ENCODE data around the gene IL18R1. TPM values are rescaled to one million over a fixed set of nuclear protein-coding genes. Genes with fewer than 3 reads are reported as not detected.

Gene IL18R1
- total RNA-seq, 2 experiments from 2014 or later: 19.2 to 22.1 TPM

GRCh38 chr2:102385522-102385921 is 29.9 kb downstream of the IL18R1 start:
- CTCF ChIA-PET: interaction anchor here (0.9 kb wide), 2 partner anchors 22 to 27 kb away, joined by 3 to 4 read pairs; no protein-coding TSS in a partner anchor
- no peak for DNase-seq
- Mint-ChIP-seq H3K4me3 (no peak overlapping the region), H3K36me3 (ENCODE audit: low read depth) (peaks cover 84% of the 10 kb centered on the region), H3K9me3 (peaks cover 23% of the 10 kb centered on the region), H3K4me1 (peaks cover 1% of the 10 kb centered on the region), H3K27me3 (no peaks in the 10 kb centered on the region), H3K27ac (no peak overlapping the region)
- POLR2A ChIA-PET: no interaction called here

GRCh38 chr2:102386004-102386403 is 30.4 kb downstream of the IL18R1 start:
- POLR2A ChIA-PET: no interaction called here
- H3K36me3 Mint-ChIP-seq (ENCODE audit: low read depth): peaks cover 82% of the 10 kb centered on the region
- H3K4me3 Mint-ChIP-seq: no peak overlapping the region
- H3K4me1 Mint-ChIP-seq: peaks cover 2% of the 10 kb centered on the region
- DNase-seq: no peak
- peaks cover 21% of the 10 kb centered on the region for H3K9me3 Mint-ChIP-seq
- no peak overlapping the region for H3K27ac Mint-ChIP-seq
- CTCF ChIA-PET: interaction anchor here (0.9 kb wide), 1 partner anchor 27 kb away, joined by 3 read pairs; no protein-coding TSS in a partner anchor
- no peaks in the 10 kb centered on the region for H3K27me3 Mint-ChIP-seq

- Mint-ChIP-seq H3K4me3 (no peak overlapping the region), H3K4me1 (peaks cover 11% of the 10 kb centered on the region), H3K36me3 (ENCODE audit: low read depth) (peaks cover 81% of the 10 kb centered on the region), H3K27ac (no peak overlapping the region), H3K9me3 (peaks cover 19% of the 10 kb centered on the region), H3K27me3 (no peaks in the 10 kb centered on the region)
- ChIA-PET CTCF (interaction anchor here (2.5 kb wide), 1 partner anchor 10 kb away, joined by 6 read pairs; no protein-coding TSS in a partner anchor), POLR2A (no interaction called here)
- DNase-seq: no peak
These were observed 31.4 kb downstream of the IL18R1 start for GRCh38 chr2:102386867-102387541.

GRCh38 chr2:102387763-102388546 is 32.4 kb downstream of the IL18R1 start:
- no peaks in the 10 kb centered on the region for H3K27me3 Mint-ChIP-seq
- H3K4me3 Mint-ChIP-seq: no peak overlapping the region
- H3K4me1 Mint-ChIP-seq: peaks cover 11% of the 10 kb centered on the region
- peaks cover 78% of the 10 kb centered on the region for H3K36me3 Mint-ChIP-seq (ENCODE audit: low read depth)
- POLR2A ChIA-PET: no interaction called here
- no peak for DNase-seq
- H3K27ac Mint-ChIP-seq: no peak overlapping the region
- peaks cover 16% of the 10 kb centered on the region for H3K9me3 Mint-ChIP-seq
- CTCF ChIA-PET: interaction anchor here (2.5 kb wide), 1 partner anchor 9 kb away, joined by 6 read pairs; no protein-coding TSS in a partner anchor

GRCh38 chr2:102391565-102391964 is 36.0 kb downstream of the IL18R1 start:
- ChIA-PET POLR2A (no interaction called here), CTCF (interaction anchor here (2.3 kb wide), 1 partner anchor 17 kb away, joined by 7 read pairs; no protein-coding TSS in a partner anchor)
- peaks cover 58% of the 10 kb centered on the region for H3K36me3 Mint-ChIP-seq (ENCODE audit: low read depth)
- DNase-seq: no peak
- H3K27ac Mint-ChIP-seq: no peak overlapping the region
- H3K27me3 Mint-ChIP-seq: no peaks in the 10 kb centered on the region
- H3K9me3 Mint-ChIP-seq: peaks cover 2% of the 10 kb centered on the region
- H3K4me3 Mint-ChIP-seq: no peak overlapping the region
- H3K4me1 Mint-ChIP-seq: peaks cover 11% of the 10 kb centered on the region

GRCh38 chr2:102392096-102392495 is 36.5 kb downstream of the IL18R1 start:
- H3K27ac Mint-ChIP-seq: no peak overlapping the region
- POLR2A ChIA-PET: no interaction called here

GRCh38 chr2:102392942-102393341 is 37.3 kb downstream of the IL18R1 start:
- no peak for DNase-seq
- Mint-ChIP-seq H3K36me3 (ENCODE audit: low read depth) (peaks cover 47% of the 10 kb centered on the region), H3K4me3 (no peak overlapping the region), H3K4me1 (peaks cover 10% of the 10 kb centered on the region), H3K27me3 (no peaks in the 10 kb centered on the region), H3K9me3 (peaks cover 2% of the 10 kb centered on the region), H3K27ac (no peak overlapping the region)
- ChIA-PET CTCF (interaction anchor here (2.3 kb wide), 1 partner anchor 16 kb away, joined by 7 read pairs; no protein-coding TSS in a partner anchor), POLR2A (no interaction called here)

More at GRCh38 chr2:102392096-102392495, 36.5 kb downstream of the IL18R1 start:
- Mint-ChIP-seq H3K9me3 (peaks cover 2% of the 10 kb centered on the region), H3K4me1 (peaks cover 11% of the 10 kb centered on the region), H3K36me3 (ENCODE audit: low read depth) (peaks cover 53% of the 10 kb centered on the region), H3K27me3 (no peaks in the 10 kb centered on the region), H3K4me3 (no peak overlapping the region)
- CTCF ChIA-PET: interaction anchor here (2.3 kb wide), 1 partner anchor 17 kb away, joined by 7 read pairs; no protein-coding TSS in a partner anchor
- no peak for DNase-seq

GRCh38 chr2:102396012-102396411 is 40.4 kb downstream of the IL18R1 start:
- no peak for DNase-seq
- CTCF ChIA-PET: interaction anchor here (1.8 kb wide), 1 partner anchor 8 kb away, joined by 6 read pairs; no protein-coding TSS in a partner anchor
- Mint-ChIP-seq H3K36me3 (ENCODE audit: low read depth) (peaks cover 26% of the 10 kb centered on the region), H3K4me3 (no peak overlapping the region), H3K4me1 (peaks cover 23% of the 10 kb centered on the region), H3K27ac (no peak overlapping the region), H3K9me3 (peaks cover 2% of the 10 kb centered on the region), H3K27me3 (no peaks in the 10 kb centered on the region)
- POLR2A ChIA-PET: interaction anchor here (0.7 kb wide), 1 partner anchor 40 kb away, joined by 3 read pairs; no protein-coding TSS in a partner anchor

- Mint-ChIP-seq H3K27ac (no peak overlapping the region), H3K4me3 (no peak overlapping the region), H3K4me1 (peaks cover 24% of the 10 kb centered on the region), H3K9me3 (peaks cover 3% of the 10 kb centered on the region), H3K27me3 (no peaks in the 10 kb centered on the region), H3K36me3 (ENCODE audit: low read depth) (peaks cover 17% of the 10 kb centered on the region)
- POLR2A ChIA-PET: no interaction called here
- CTCF ChIA-PET: interaction anchor here (1.8 kb wide), 1 partner anchor 10 kb away, joined by 6 read pairs; no protein-coding TSS in a partner anchor
- no peak for DNase-seq
These were observed 41.6 kb downstream of the IL18R1 start for GRCh38 chr2:102397209-102397608.

- H3K4me1 Mint-ChIP-seq: peaks cover 24% of the 10 kb centered on the region
- H3K27me3 Mint-ChIP-seq: no peaks in the 10 kb centered on the region
- no peak for DNase-seq
- no peak overlapping the region for H3K27ac Mint-ChIP-seq
- H3K9me3 Mint-ChIP-seq: peaks cover 3% of the 10 kb centered on the region
- H3K4me3 Mint-ChIP-seq: no peak overlapping the region
- CTCF ChIA-PET: interaction anchor here (1.5 kb wide), 1 partner anchor 19 kb away, joined by 4 read pairs; no protein-coding TSS in a partner anchor
- peaks cover 5% of the 10 kb centered on the region for H3K36me3 Mint-ChIP-seq (ENCODE audit: low read depth)
- POLR2A ChIA-PET: no interaction called here
These were observed 44.0 kb downstream of the IL18R1 start for GRCh38 chr2:102399499-102400141.

GRCh38 chr2:102401456-102401855 is 45.9 kb downstream of the IL18R1 start:
- ChIA-PET CTCF (interaction anchor here (1.0 kb wide), 1 partner anchor 99 kb away, joined by 3 read pairs; no protein-coding TSS in a partner anchor), POLR2A (no interaction called here)
- no peak for DNase-seq
- Mint-ChIP-seq H3K36me3 (ENCODE audit: low read depth) (peaks cover 3% of the 10 kb centered on the region), H3K4me1 (peaks cover 24% of the 10 kb centered on the region), H3K27ac (no peak overlapping the region), H3K9me3 (peaks cover 3% of the 10 kb centered on the region), H3K27me3 (no peaks in the 10 kb centered on the region), H3K4me3 (no peak overlapping the region)

GRCh38 chr2:102401865-102402264 is 46.3 kb downstream of the IL18R1 start:
- peaks cover 3% of the 10 kb centered on the region for H3K9me3 Mint-ChIP-seq
- peaks cover 3% of the 10 kb centered on the region for H3K36me3 Mint-ChIP-seq (ENCODE audit: low read depth)
- CTCF ChIA-PET: interaction anchor here (1.0 kb wide), 1 partner anchor 98 kb away, joined by 3 read pairs; no protein-coding TSS in a partner anchor
- no peak overlapping the region for H3K4me3 Mint-ChIP-seq
- H3K27ac Mint-ChIP-seq: no peak overlapping the region
- H3K4me1 Mint-ChIP-seq: peaks cover 24% of the 10 kb centered on the region
- no peaks in the 10 kb centered on the region for H3K27me3 Mint-ChIP-seq
- no peak for DNase-seq
- POLR2A ChIA-PET: no interaction called here
